Ascending aorta (tissue), 2 donors: ENCODE measurements around the gene ZIC4. TPM values are rescaled to one million over a fixed set of nuclear protein-coding genes. Genes with fewer than 3 reads are reported as not detected.

Experiments
- DNase-seq, 2 donors: peaks; one replicate each; pipeline ENCODE4 v3.0.0-alpha.2; 2019; ENCODE audit warnings: low spot score in 2 of 2
- H3K27ac ChIP-seq, 2 donors: fragments of 200-600 bp; sonication (generic); one replicate each; pipeline ENCODE4 v1.5.1; 2016 to 2017; ENCODE audit warnings: mild to moderate bottlenecking in 1 of 2
- H3K27me3 ChIP-seq: fragments of 200-600 bp; sonication (generic); one replicate; pipeline ENCODE4 v1.5.1; 2017
- H3K36me3 ChIP-seq, 2 donors: fragments of 200-600 bp; sonication (generic); one replicate each; pipeline ENCODE4 v1.5.1; 2016
- H3K4me1 ChIP-seq, 2 donors: fragments of 200-600 bp; sonication (generic); one replicate each; pipeline ENCODE4 v1.5.1; 2016 to 2017; ENCODE audit warnings: mild to moderate bottlenecking in 1 of 2
- H3K4me3 ChIP-seq, 2 donors: fragments of 200-600 bp; sonication (generic); one replicate each; pipeline ENCODE4 v1.5.1; 2016 to 2017; ENCODE audit warnings: mild to moderate bottlenecking in 1 of 2
- H3K9me3 ChIP-seq, 2 donors: fragments of 200-600 bp; sonication (generic); one replicate each; pipeline ENCODE4 v1.5.1; 2016
- CTCF ChIP-seq, 3 experiments: fragments of 200-600 bp in 2 of 3; fragments of 450-650 bp in 1 of 3; sonication (generic) in 2 of 3; IDR thresholded peaks; one replicate each; pipeline ENCODE4 v1.5.1; 2016 to 2019; ENCODE audit warnings: antibody characterized with exemption in 3 of 3, mild to moderate bottlenecking in 1 of 3, moderate library complexity in 1 of 3
- intact Hi-C: fragments of 100-400 bp; cut with DNase I; formaldehyde crosslinking; loops from one replicate; pipeline ENCODE4 v1.15.1; 2023
- total RNA-seq: library from RNA; depleted of rRNA; stranded (reverse); fragments of >200 nt; gene quantifications from one replicate; pipeline ENCODE4 v1.1.0, GENCODE V29; 2016

Gene ZIC4
- total RNA-seq, 1 donor from 2014 or later, result not detected

DNA sequence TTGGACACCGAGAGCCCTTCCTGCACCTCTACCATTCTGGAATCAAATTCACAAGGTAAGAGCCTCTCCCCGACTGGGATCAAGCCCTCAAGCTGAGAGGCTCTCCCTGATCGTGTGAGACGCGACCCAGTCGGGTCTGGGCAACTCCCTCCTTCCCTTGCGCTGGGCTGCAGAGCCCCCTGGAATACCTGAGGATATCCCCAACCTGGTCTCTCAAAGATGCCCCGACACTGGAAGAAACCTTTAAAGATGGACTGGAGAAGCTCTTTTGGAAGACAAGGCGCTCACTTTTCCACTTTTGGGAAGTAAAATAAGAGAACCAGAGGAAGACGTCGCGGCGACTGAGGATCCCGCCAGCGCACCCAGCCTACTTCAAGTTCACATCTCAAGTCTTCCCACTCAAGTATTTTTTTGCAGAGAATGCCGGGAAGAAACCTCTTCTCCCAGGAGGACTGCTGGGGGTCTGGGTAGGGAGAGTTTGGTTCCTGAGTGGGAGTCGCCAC lies 33.8 kb downstream of the ZIC4 start:
- intact Hi-C loops, result no loop called here
- no peak for DNase-seq
- H3K27ac ChIP-seq, result no peak overlapping the region
- H3K36me3 ChIP-seq, result no peaks in the 10 kb centered on the region
- peaks cover 18% of the 10 kb centered on the region for H3K27me3 ChIP-seq
- no peak overlapping the region for H3K4me3 ChIP-seq
- TF ChIP-seq CTCF (IDR thresholded peaks at IDR 0.05), result no peak
- no peaks in the 10 kb centered on the region for H3K9me3 ChIP-seq
- no peaks in the 10 kb centered on the region for H3K4me1 ChIP-seq

DNA sequence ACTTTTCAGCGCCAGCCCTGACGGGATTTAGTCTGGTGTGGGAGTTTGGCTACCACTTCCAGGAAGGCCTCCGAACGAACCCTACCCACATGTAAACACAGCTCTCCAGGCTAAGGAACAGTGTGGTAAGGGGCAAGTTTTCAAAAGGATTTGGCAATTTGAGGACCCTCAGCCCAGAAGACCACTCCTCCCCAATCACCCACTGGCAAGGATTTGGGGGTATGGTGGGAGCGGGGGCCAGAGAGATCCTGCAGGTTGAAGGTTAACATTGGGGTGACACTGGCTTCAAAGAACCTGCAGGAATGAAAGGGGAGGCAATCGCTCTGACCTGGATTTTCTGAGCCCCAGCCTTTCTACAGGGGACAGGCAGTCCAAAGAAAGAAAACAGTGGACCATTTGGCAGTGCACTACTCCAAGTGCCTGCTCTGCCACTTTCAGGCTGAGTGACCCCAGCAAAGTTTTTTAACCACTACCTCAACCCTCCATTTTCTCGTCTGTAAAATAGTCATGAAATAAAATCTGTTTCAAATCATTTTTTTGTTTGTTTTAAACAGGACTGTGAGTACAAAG lies 34.5 kb downstream of the ZIC4 start:
- Histone ChIP-seq H3K36me3 (no peaks in the 10 kb centered on the region), H3K4me3 (no peak overlapping the region), H3K9me3 (no peaks in the 10 kb centered on the region), H3K4me1 (no peaks in the 10 kb centered on the region), H3K27me3 (peaks cover 15% of the 10 kb centered on the region), H3K27ac (no peak overlapping the region)
- intact Hi-C loops, result no loop called here
- no peak for DNase-seq
- TF ChIP-seq CTCF (IDR thresholded peaks at IDR 0.05), result no peak

DNA sequence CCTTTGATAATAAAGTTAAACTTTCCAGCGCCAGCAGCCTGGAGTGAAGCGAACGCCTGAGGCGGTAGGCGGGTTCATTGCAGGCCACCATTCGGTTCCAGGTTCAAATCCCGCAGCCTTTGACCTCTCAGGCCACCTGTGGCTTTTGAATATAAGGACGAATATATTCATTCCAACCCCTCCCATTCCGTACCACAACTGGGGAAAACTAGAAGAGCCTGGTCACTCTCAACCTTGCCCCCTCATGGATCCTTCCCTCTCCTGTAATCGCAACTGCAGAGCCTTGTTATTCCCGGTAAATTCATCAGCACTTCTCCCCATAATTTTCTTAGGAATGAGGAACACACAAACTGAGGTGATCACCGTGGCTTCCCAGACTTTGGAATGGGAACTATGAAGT lies 35.2 kb downstream of the ZIC4 start:
- no peak for DNase-seq
- Histone ChIP-seq H3K4me3 (no peak overlapping the region), H3K27me3 (peaks cover 15% of the 10 kb centered on the region), H3K27ac (no peak overlapping the region), H3K9me3 (no peaks in the 10 kb centered on the region), H3K36me3 (no peaks in the 10 kb centered on the region), H3K4me1 (no peaks in the 10 kb centered on the region)
- intact Hi-C loops, result no loop called here
- TF ChIP-seq CTCF (IDR thresholded peaks at IDR 0.05), result no peak

GRCh38 chr3:147370349-147370748 lies 36.0 kb downstream of the ZIC4 start:
- DNase-seq, result no peak
- H3K4me1 ChIP-seq, result no peaks in the 10 kb centered on the region
- intact Hi-C loops, result no loop called here
- peaks cover 10% of the 10 kb centered on the region for H3K27me3 ChIP-seq
- H3K27ac ChIP-seq, result no peak overlapping the region
- H3K4me3 ChIP-seq, result no peak overlapping the region
- no peaks in the 10 kb centered on the region for H3K36me3 ChIP-seq
- H3K9me3 ChIP-seq, result no peaks in the 10 kb centered on the region
- TF ChIP-seq CTCF (IDR thresholded peaks at IDR 0.05), result no peak

GRCh38 chr3:147369661-147370123 lies 36.7 kb downstream of the ZIC4 start:
- intact Hi-C loops, result no loop called here
- Histone ChIP-seq H3K4me3 (no peak overlapping the region), H3K27ac (no peak overlapping the region), H3K4me1 (no peaks in the 10 kb centered on the region), H3K9me3 (no peaks in the 10 kb centered on the region), H3K36me3 (no peaks in the 10 kb centered on the region), H3K27me3 (peaks cover 8% of the 10 kb centered on the region)
- no peak for TF ChIP-seq CTCF (IDR thresholded peaks at IDR 0.05)
- DNase-seq, result no peak

GRCh38 chr3:147369231-147369630 lies 37.1 kb downstream of the ZIC4 start:
- Histone ChIP-seq H3K4me3 (no peak overlapping the region), H3K36me3 (no peaks in the 10 kb centered on the region), H3K27ac (no peak overlapping the region), H3K27me3 (peaks cover 8% of the 10 kb centered on the region), H3K4me1 (no peaks in the 10 kb centered on the region), H3K9me3 (no peaks in the 10 kb centered on the region)
- intact Hi-C loops, result no loop called here
- no peak for DNase-seq
- no peak for TF ChIP-seq CTCF (IDR thresholded peaks at IDR 0.05)
